Left renal pelvis (tissue), 4 donors: Measurements from ENCODE around the gene CRIP1. TPM values are rescaled to one million over a fixed set of nuclear protein-coding genes. Genes with fewer than 3 reads are reported as not detected.

Experiments used
- DNase-seq, 4 donors: peaks; one replicate each; pipeline ENCODE4 v3.0.0-alpha.2; 2013; ENCODE audit warnings: low read depth in 4 of 4, low spot score in 3 of 4
- polyA plus RNA-seq, 4 donors: library from polyadenylated mRNA; unstranded; fragments of 120-200 nt; gene quantifications; one replicate each; pipeline ENCODE4 v1.2.1, GENCODE V29; 2013; ENCODE audit not compliant: insufficient read length in 4 of 4

CRIP1 gene
- 10 to 100 TPM; 32.8 to 36.0 (median 35.1) TPM for polyA plus RNA-seq

- DNase-seq = no peak
Observed at GRCh38 chr14:105486163-105486973, at the start of gene CRIP1. Gene CRIP1 (plus strand): TSS chr14:105486886. CDS start chr14:105487260, 374 bp downstream.

- DNase-seq = no peak
Observed at GRCh38 chr14:105436891-105437722, 49.6 kb upstream of the CRIP1 start.

GRCh38 chr14:105437723-105438500, 48.8 kb upstream of the CRIP1 start:
- no peak for DNase-seq

GRCh38 chr14:105439179-105439578, 47.5 kb upstream of the CRIP1 start:
- DNase-seq = no peak

GRCh38 chr14:105439710-105440553, 46.8 kb upstream of the CRIP1 start:
- DNase-seq = no peak

GRCh38 chr14:105440554-105440900, 46.2 kb upstream of the CRIP1 start:
- no peak for DNase-seq

GRCh38 chr14:105440992-105441391, 45.7 kb upstream of the CRIP1 start:
- DNase-seq = no peak

GRCh38 chr14:105442125-105442524, 44.6 kb upstream of the CRIP1 start:
- no peak for DNase-seq

GRCh38 chr14:105442834-105443233, 43.9 kb upstream of the CRIP1 start:
- DNase-seq = no peak

- no peak for DNase-seq
Observed at GRCh38 chr14:105444859-105445258, 41.8 kb upstream of the CRIP1 start.

GRCh38 chr14:105445290-105445689, 41.4 kb upstream of the CRIP1 start:
- no peak for DNase-seq

- DNase-seq = no peak
Observed at GRCh38 chr14:105445901-105446845, 40.5 kb upstream of the CRIP1 start.

GRCh38 chr14:105446971-105447370, 39.7 kb upstream of the CRIP1 start:
- DNase-seq = no peak

GRCh38 chr14:105447651-105448640, 38.7 kb upstream of the CRIP1 start:
- DNase-seq = no peak

- no peak for DNase-seq
Observed at GRCh38 chr14:105448706-105449111, 38.0 kb upstream of the CRIP1 start.

- no peak for DNase-seq
Observed at GRCh38 chr14:105449276-105450122, 37.2 kb upstream of the CRIP1 start.

- no peak for DNase-seq
Observed at GRCh38 chr14:105450123-105450505, 36.6 kb upstream of the CRIP1 start.
